PC-9 (cell line): ENCODE results near the gene C14orf93. TPM values are rescaled to one million over a fixed set of nuclear protein-coding genes. Genes with fewer than 3 reads are reported as not detected.

ENCODE experiments used
- BruUV-seq: library from RNA; stranded (reverse); fragments of 400-500 nt; replicated peaks from 2 replicates; lab custom pipeline; 2021; lab: Mats Ljungman, UMichigan
- CTCF ChIA-PET: fragments of 300-600 bp; sonication (Branson Sonifier 250); formaldehyde crosslinking; loops from one replicate; lab custom pipeline; 2022; ENCODE audit warnings: antibody characterized with exemption; lab: Charles Lee
- POLR2A ChIA-PET: fragments of 300-600 bp; sonication (Branson Sonifier 250); formaldehyde crosslinking; loops from one replicate; lab custom pipeline; 2022; ENCODE audit warnings: antibody characterized with exemption; ENCODE audit not compliant: unreplicated experiment; lab: Charles Lee
- DNase-seq, 2 experiments: peaks; one replicate each; pipeline versions ENCODE4 v3.0.0 to v3.0.0-alpha.2; 2015 to 2022; ENCODE audit warnings: mixed read lengths in 1 of 2
- H2AFZ ChIP-seq: fragments of 200-600 bp; sonication (generic); 2 replicates; pipeline ENCODE4 v1.8.1; 2017; ENCODE audit warnings: antibody characterized with exemption
- H3F3A ChIP-seq: fragments of 200-600 bp; sonication (generic); 2 replicates; pipeline ENCODE4 v1.8.1; 2017; ENCODE audit warnings: antibody characterized with exemption, mild to moderate bottlenecking, low read depth; ENCODE audit not compliant: insufficient read depth
- H3K27ac ChIP-seq: fragments of 200-600 bp; sonication (generic); 2 replicates; pipeline ENCODE4 v1.6.1; 2016; ENCODE audit warnings: mixed run types
- H3K27me3 ChIP-seq: fragments of 200-600 bp; sonication (generic); 2 replicates; pipeline ENCODE4 v1.6.1; 2016; ENCODE audit warnings: low read depth, mixed run types; ENCODE audit not compliant: insufficient read depth
- H3K36me3 ChIP-seq: fragments of 200-600 bp; sonication (generic); 2 replicates; pipeline ENCODE4 v1.6.1; 2016; ENCODE audit warnings: low read depth, mixed run types
- H3K4me1 ChIP-seq: fragments of 200-600 bp; sonication (generic); replicated peaks from 2 replicates; pipeline ENCODE4 v1.6.1; 2016; ENCODE audit warnings: mixed run types; ENCODE audit not compliant: insufficient read depth
- H3K4me2 ChIP-seq: fragments of 200-600 bp; sonication (generic); 2 replicates; pipeline ENCODE4 v1.6.1; 2017; ENCODE audit warnings: mixed run types
- H3K4me3 ChIP-seq: fragments of 200-600 bp; sonication (generic); 2 replicates; pipeline ENCODE4 v1.6.1; 2016; ENCODE audit warnings: mixed run types
- H3K79me2 ChIP-seq: fragments of 200-600 bp; sonication (generic); 2 replicates; pipeline ENCODE4 v1.6.1; 2017; ENCODE audit warnings: low read depth, mixed run types
- H3K9me2 ChIP-seq: fragments of 200-600 bp; sonication (generic); 2 replicates; pipeline ENCODE4 v1.8.1; 2017; ENCODE audit warnings: mild to moderate bottlenecking; ENCODE audit not compliant: insufficient read depth
- H3K9me3 ChIP-seq: fragments of 200-600 bp; sonication (generic); 2 replicates; pipeline ENCODE4 v1.8.1; 2016; ENCODE audit warnings: low read depth; ENCODE audit not compliant: insufficient read depth
- H4K20me1 ChIP-seq: fragments of 200-600 bp; sonication (generic); 2 replicates; pipeline ENCODE4 v1.8.1; 2017; ENCODE audit not compliant: insufficient read depth
- CTCF ChIP-seq: fragments of 200-600 bp; sonication (generic); conservative IDR thresholded peaks from 2 replicates; pipeline ENCODE4 v1.6.1; 2017; ENCODE audit warnings: mixed run types, antibody characterized with exemption, mild to moderate bottlenecking, moderate library complexity
- EZH2 ChIP-seq: fragments of 200-600 bp; sonication (generic); IDR thresholded peaks from 2 replicates; pipeline ENCODE4 v1.8.0; 2017; ENCODE audit warnings: antibody characterized with exemption, low read depth
- intact Hi-C: fragments of 100-400 bp; cut with micrococcal nuclease; formaldehyde crosslinking; loops from one replicate; pipeline ENCODE4 v1.10.0; 2022; ENCODE audit not compliant: unreplicated experiment
- total RNA-seq: library from RNA; stranded (reverse); gene quantifications from 2 replicates; pipeline ENCODE4 v1.2.3, GENCODE V29; 2021

C14orf93 gene
- total RNA-seq, 1 experiment from 2014 or later: 13.9 TPM

- H3K27ac ChIP-seq: no peak overlapping the region
- peaks cover 34% of the 10 kb centered on the region for H3F3A ChIP-seq
- H4K20me1 ChIP-seq: no peaks in the 10 kb centered on the region
- H3K27me3 ChIP-seq: no peaks in the 10 kb centered on the region
- H3K79me2 ChIP-seq: peaks cover 26% of the 10 kb centered on the region
- BruUV-seq: no TSS peak
- H3K4me3 ChIP-seq: peak overlapping the region; percentile 72
- peak overlapping the region; percentile 88 for H2AFZ ChIP-seq
- intact Hi-C loops: loop anchor here (2.0 kb wide), 2 partner anchors 51 to 425 kb away; no protein-coding TSS in a partner anchor
- CTCF ChIA-PET: interaction anchor here (0.6 to 1.7 kb wide), 6 partner anchors 8 to 95 kb away, joined by 3 to 9 read pairs (median 5); partner anchors contain the start of gene CDH24
- POLR2A ChIA-PET: interaction anchor here (0.6 to 0.9 kb wide), 2 partner anchors 53 kb away, joined by 3 to 13 read pairs; partner anchors contain the start of genes PRMT5 and PSMB5
- TF ChIP-seq EZH2: no peak
- no peak for TF ChIP-seq CTCF
- peaks cover 38% of the 10 kb centered on the region for H3K4me1 ChIP-seq
- peak overlapping the region; percentile 88 for H3K4me2 ChIP-seq
- H3K36me3 ChIP-seq: no peaks in the 10 kb centered on the region
- no peaks in the 10 kb centered on the region for H3K9me3 ChIP-seq
- H3K9me2 ChIP-seq: no peaks in the 10 kb centered on the region
- DNase-seq: no peak
These were observed 28.0 kb downstream of the C14orf93 start for GRCh38 chr14:22981876-22982476.

GRCh38 chr14:22981090-22981875, 28.7 kb downstream of the C14orf93 start:
- Histone ChIP-seq H4K20me1 (no peaks in the 10 kb centered on the region), H3K36me3 (no peaks in the 10 kb centered on the region), H3K9me3 (no peaks in the 10 kb centered on the region), H3K79me2 (peaks cover 26% of the 10 kb centered on the region), H3K4me3 (peak overlapping the region; percentile 72), H3F3A (peaks cover 34% of the 10 kb centered on the region), H3K4me2 (peak overlapping the region; percentile 88), H2AFZ (peak overlapping the region; percentile 88), H3K9me2 (no peaks in the 10 kb centered on the region), H3K4me1 (peaks cover 45% of the 10 kb centered on the region), H3K27ac (peak overlapping the region; percentile 13; the same call in 1 of the 2 replicates), H3K27me3 (no peaks in the 10 kb centered on the region)
- DNase-seq: no peak
- TF ChIP-seq CTCF (no peak), EZH2 (no peak)
- intact Hi-C loops: no loop called here
- ChIA-PET POLR2A (no interaction called here), CTCF (interaction anchor here (0.6 to 1.7 kb wide), 4 partner anchors 40 to 96 kb away, joined by 3 to 9 read pairs (median 5); partner anchors contain the start of gene CDH24)
- BruUV-seq: TSS peak; percentile 69

- ChIA-PET CTCF (interaction anchor here (0.8 kb wide), 1 partner anchor 34 kb away, joined by 3 read pairs; no protein-coding TSS in a partner anchor), POLR2A (no interaction called here)
- Histone ChIP-seq H3K9me2 (no peaks in the 10 kb centered on the region), H3K36me3 (no peaks in the 10 kb centered on the region), H3K9me3 (no peaks in the 10 kb centered on the region), H3K4me3 (peak overlapping the region; percentile 72), H2AFZ (peak overlapping the region; percentile 88), H3K4me1 (peaks cover 50% of the 10 kb centered on the region), H3K79me2 (peaks cover 26% of the 10 kb centered on the region), H3F3A (peaks cover 34% of the 10 kb centered on the region), H3K27me3 (no peaks in the 10 kb centered on the region), H4K20me1 (no peaks in the 10 kb centered on the region), H3K4me2 (peak overlapping the region; percentile 88), H3K27ac (peak overlapping the region; percentile 13; the same call in 1 of the 2 replicates)
- intact Hi-C loops: no loop called here
- TF ChIP-seq EZH2 (no peak), CTCF (no peak)
- BruUV-seq: no TSS peak
- peak in 1 of 2 experiments; percentile 71 for DNase-seq
These were observed 29.3 kb downstream of the C14orf93 start for GRCh38 chr14:22980672-22981089.
